HG02943 (cell line): ENCODE results near the gene GPR21.

ENCODE experiments used
- ATAC-seq: cut with Tn5 transposase; IDR thresholded peaks from one replicate; pipeline ENCODE4 v1.9.1; 2021; ENCODE audit warnings: mild to moderate bottlenecking, low read depth, moderate library complexity; ENCODE audit not compliant: unreplicated experiment

Gene GPR21

GRCh38 chr9:123062351-123063176 lies 29.1 kb downstream of the GPR21 start:
- no peak for ATAC-seq

GRCh38 chr9:123063177-123063598 lies 29.7 kb downstream of the GPR21 start:
- no peak for ATAC-seq

GRCh38 chr9:123063896-123064295 lies 30.4 kb downstream of the GPR21 start:
- ATAC-seq, result no peak

- no peak for ATAC-seq
Measured at GRCh38 chr9:123064716-123065115, 31.2 kb downstream of the GPR21 start.

GRCh38 chr9:123065196-123065595 lies 31.7 kb downstream of the GPR21 start:
- no peak for ATAC-seq

GRCh38 chr9:123067136-123067535 lies 33.7 kb downstream of the GPR21 start:
- ATAC-seq, result no peak

GRCh38 chr9:123069010-123069481 lies 35.6 kb downstream of the GPR21 start:
- no peak for ATAC-seq

- ATAC-seq, result no peak
Measured at GRCh38 chr9:123070198-123070597, 36.7 kb downstream of the GPR21 start.

GRCh38 chr9:123072407-123072995 lies 39.0 kb downstream of the GPR21 start:
- ATAC-seq, result no peak

- ATAC-seq, result no peak
Measured at GRCh38 chr9:123073441-123073840, 40.0 kb downstream of the GPR21 start.

- no peak for ATAC-seq
Measured at GRCh38 chr9:123073991-123074422, 40.5 kb downstream of the GPR21 start.

GRCh38 chr9:123074628-123075027 lies 41.2 kb downstream of the GPR21 start:
- ATAC-seq, result no peak

- no peak for ATAC-seq
Measured at GRCh38 chr9:123080444-123080843, 47.0 kb downstream of the GPR21 start.

- ATAC-seq, result no peak
Measured at GRCh38 chr9:123081824-123082223, 48.4 kb downstream of the GPR21 start.

GRCh38 chr9:123083680-123084079 lies 50.2 kb downstream of the GPR21 start:
- ATAC-seq, result no peak

- no peak for ATAC-seq
Measured at GRCh38 chr9:123084256-123084655, 50.8 kb downstream of the GPR21 start.
